CD4-positive, alpha-beta memory T cell (primary cell): ENCODE data around the gene ANO1. TPM values are rescaled to one million over a fixed set of nuclear protein-coding genes. Genes with fewer than 3 reads are reported as not detected.

Source experiments
- CTCF ChIA-PET: fragments of 350-600 bp; sonication (Branson Sonifier 250); formaldehyde crosslinking; loops from one replicate; lab custom pipeline; 2021; ENCODE audit warnings: inconsistent platforms; ENCODE audit not compliant: partially characterized antibody; lab: Charles Lee
- POLR2A ChIA-PET: fragments of 350-600 bp; sonication (Branson Sonifier 250); formaldehyde crosslinking; loops from one replicate; lab custom pipeline; 2021; ENCODE audit not compliant: partially characterized antibody; lab: Charles Lee
- DNase-seq, 5 donors: peaks; one replicate each; pipeline versions ENCODE4 v3.0.0 to v3.0.0-alpha.2; 2020 to 2022; ENCODE audit warnings: mixed read lengths in 1 of 5
- H3K27ac ChIP-seq: one replicate; pipeline ENCODE4 v1.7.0; 2013; ENCODE audit warnings: low read depth, low read length
- H3K27me3 ChIP-seq: 2 replicates; pipeline ENCODE4 v1.7.0; 2013; ENCODE audit warnings: mild to moderate bottlenecking, low read length, moderate library complexity; ENCODE audit not compliant: insufficient read depth
- H3K36me3 ChIP-seq: 2 replicates; pipeline ENCODE4 v1.7.0; 2013; ENCODE audit warnings: mild to moderate bottlenecking, low read length, moderate library complexity; ENCODE audit not compliant: insufficient read depth
- H3K4me1 ChIP-seq: 2 replicates; pipeline ENCODE4 v1.7.0; 2013; ENCODE audit warnings: mild to moderate bottlenecking, low read length, moderate library complexity; ENCODE audit not compliant: insufficient read depth
- H3K4me3 ChIP-seq, 2 donors: one replicate each; pipeline ENCODE4 v1.7.0; 2013; ENCODE audit warnings: low read length in 2 of 2, mild to moderate bottlenecking in 1 of 2
- H3K9me3 ChIP-seq, 2 donors: one replicate each; pipeline ENCODE4 v1.7.0; 2013; ENCODE audit warnings: low read length in 2 of 2, control low read depth in 1 of 2; ENCODE audit not compliant: control insufficient read depth in 1 of 2
- H3K27ac Mint-ChIP-seq, 7 donors: one replicate each; pipeline ENCODE4 v1.8.0; 2020 to 2021; ENCODE audit warnings: mixed read lengths in 7 of 7, mild to moderate bottlenecking in 6 of 7, inconsistent platforms in 3 of 7, moderate library complexity in 3 of 7
- H3K27me3 Mint-ChIP-seq, 2 donors: one replicate each; pipeline ENCODE4 v1.8.0; 2020 to 2021; ENCODE audit warnings: mixed read lengths in 2 of 2
- H3K36me3 Mint-ChIP-seq, 2 donors: one replicate each; pipeline ENCODE4 v1.8.0; 2020 to 2021; ENCODE audit warnings: mixed read lengths in 2 of 2, inconsistent platforms in 1 of 2, mild to moderate bottlenecking in 1 of 2
- H3K4me1 Mint-ChIP-seq, 4 donors: one replicate each; pipeline ENCODE4 v1.8.0; 2020 to 2021; ENCODE audit warnings: mixed read lengths in 4 of 4, mild to moderate bottlenecking in 1 of 4
- H3K4me3 Mint-ChIP-seq, 8 donors: one replicate each; pipeline ENCODE4 v1.8.0; 2020 to 2021; ENCODE audit warnings: mixed read lengths in 8 of 8, mild to moderate bottlenecking in 7 of 8, moderate library complexity in 6 of 8, inconsistent platforms in 3 of 8
- H3K9me3 Mint-ChIP-seq, 8 donors: one replicate each; pipeline ENCODE4 v1.8.0; 2020 to 2021; ENCODE audit warnings: mixed read lengths in 8 of 8, mild to moderate bottlenecking in 5 of 8, inconsistent platforms in 3 of 8, moderate library complexity in 1 of 8
- intact Hi-C: fragments of 100-400 bp; cut with micrococcal nuclease; formaldehyde crosslinking; loops from one replicate; pipeline ENCODE4 v1.15.1; 2023
- polyA plus RNA-seq, 2 donors: library from polyadenylated mRNA; unstranded; fragments of 300-500 nt; fragmentation: Illumina TruSeq; gene quantifications; one replicate each; pipeline ENCODE4 v1.2.3, GENCODE V29; 2021
- total RNA-seq, 2 experiments: library from RNA; stranded (reverse); gene quantifications; one replicate each; pipeline ENCODE4 v1.2.3, GENCODE V29; 2021

The ANO1 gene
- total and polyA plus RNA-seq, 4 experiments from 2014 or later, result not detected

- peaks cover 37 to 42% of the 10 kb centered on the region in 2 donors for H3K27me3 Mint-ChIP-seq
- intact Hi-C loops, result loop anchor here (10.0 kb wide), 1 partner anchor 117 kb away; no protein-coding TSS in a partner anchor
- H3K36me3 ChIP-seq, result no peaks in the 10 kb centered on the region
- no peak for DNase-seq
- ChIA-PET POLR2A (no interaction called here), CTCF (no interaction called here)
- H3K4me3 Mint-ChIP-seq, result no peak overlapping the region
- H3K27ac Mint-ChIP-seq, result no peak overlapping the region
- no peak overlapping the region for H3K4me3 ChIP-seq
- no peaks in the 10 kb centered on the region for H3K9me3 ChIP-seq
- H3K27ac ChIP-seq, result no peak overlapping the region
- peaks cover 8% of the 10 kb centered on the region for H3K27me3 ChIP-seq
- H3K4me1 Mint-ChIP-seq, result no peaks in the 10 kb centered on the region
- peaks cover 0 to 2% (median 0%) of the 10 kb centered on the region in 8 donors for H3K9me3 Mint-ChIP-seq
- H3K4me1 ChIP-seq, result no peaks in the 10 kb centered on the region
- no peaks in the 10 kb centered on the region for H3K36me3 Mint-ChIP-seq
These were observed 10.4 kb upstream of the ANO1 start for GRCh38 chr11:70067591-70068341.

DNA sequence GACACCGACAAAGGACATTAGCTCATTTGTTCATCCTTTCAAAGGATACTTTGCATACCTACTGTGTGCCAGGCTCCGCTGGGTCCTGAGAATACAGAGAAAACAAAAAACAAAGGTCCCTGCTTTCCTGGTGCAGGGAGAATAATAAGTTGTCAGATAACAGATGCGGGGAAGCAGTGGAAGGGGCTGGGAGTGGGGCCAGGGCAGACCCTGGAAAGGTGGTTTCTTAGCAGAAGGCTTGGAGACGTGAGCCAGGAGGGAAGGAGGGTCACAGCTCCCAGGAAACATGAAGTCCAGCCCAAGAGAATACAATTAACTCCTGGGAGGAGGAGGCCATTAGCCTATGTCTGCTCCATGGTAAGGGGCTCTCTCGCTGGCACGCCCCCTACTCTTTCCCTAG lies 9.8 kb upstream of the ANO1 start:
- Histone ChIP-seq H3K4me1 (no peaks in the 10 kb centered on the region), H3K9me3 (no peaks in the 10 kb centered on the region), H3K36me3 (no peaks in the 10 kb centered on the region), H3K27ac (no peak overlapping the region), H3K27me3 (peaks cover 12% of the 10 kb centered on the region), H3K4me3 (no peak overlapping the region)
- no peak overlapping the region for H3K4me3 Mint-ChIP-seq
- DNase-seq, result no peak
- peaks cover 38 to 45% of the 10 kb centered on the region in 2 donors for H3K27me3 Mint-ChIP-seq
- no peak overlapping the region for H3K27ac Mint-ChIP-seq
- no peaks in the 10 kb centered on the region for H3K36me3 Mint-ChIP-seq
- POLR2A ChIA-PET, result no interaction called here
- peaks cover 0 to 2% (median 0%) of the 10 kb centered on the region in 8 donors for H3K9me3 Mint-ChIP-seq
- intact Hi-C loops, result loop anchor here (10.0 kb wide), 1 partner anchor 116 kb away; no protein-coding TSS in a partner anchor
- H3K4me1 Mint-ChIP-seq, result no peaks in the 10 kb centered on the region
- CTCF ChIA-PET, result no interaction called here

DNA sequence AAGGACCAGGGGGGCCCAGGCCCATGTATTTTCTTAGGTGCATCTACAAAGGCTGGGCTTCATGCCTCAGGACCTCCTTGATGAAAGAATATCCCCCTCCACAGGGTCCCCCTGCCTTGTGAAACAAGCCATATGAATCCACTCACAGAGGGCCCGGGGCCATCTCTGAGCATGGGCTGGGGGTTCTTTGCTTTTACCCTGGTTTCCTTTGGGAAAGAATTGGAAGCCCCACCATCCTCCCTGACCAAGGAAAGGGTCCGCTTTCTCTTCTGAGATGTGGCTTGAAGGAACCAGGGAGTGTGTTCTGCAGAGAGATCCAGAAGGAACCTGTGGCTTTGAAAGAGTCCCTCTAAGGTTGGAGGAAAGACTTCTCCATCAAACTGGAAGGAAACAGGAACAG lies 9.2 kb upstream of the ANO1 start:
- H3K4me3 Mint-ChIP-seq, result no peak overlapping the region
- H3K4me3 ChIP-seq, result no peak overlapping the region
- H3K4me1 ChIP-seq, result no peaks in the 10 kb centered on the region
- H3K27me3 Mint-ChIP-seq, result peaks cover 39 to 49% of the 10 kb centered on the region in 2 donors
- H3K36me3 ChIP-seq, result no peaks in the 10 kb centered on the region
- ChIA-PET POLR2A (no interaction called here), CTCF (no interaction called here)
- no peak for DNase-seq
- H3K27ac ChIP-seq, result no peak overlapping the region
- H3K9me3 ChIP-seq, result no peaks in the 10 kb centered on the region
- H3K36me3 Mint-ChIP-seq, result no peaks in the 10 kb centered on the region
- no peaks in the 10 kb centered on the region for H3K4me1 Mint-ChIP-seq
- H3K27me3 ChIP-seq, result peaks cover 14% of the 10 kb centered on the region
- H3K9me3 Mint-ChIP-seq, result peaks cover 0 to 2% (median 0%) of the 10 kb centered on the region in 8 donors
- H3K27ac Mint-ChIP-seq, result no peak overlapping the region
- intact Hi-C loops, result loop anchor here (10.0 kb wide), 1 partner anchor 116 kb away; no protein-coding TSS in a partner anchor

- H3K4me3 Mint-ChIP-seq, result no peak overlapping the region
- Histone ChIP-seq H3K4me1 (no peaks in the 10 kb centered on the region), H3K27me3 (peaks cover 14% of the 10 kb centered on the region), H3K9me3 (no peaks in the 10 kb centered on the region), H3K4me3 (no peak overlapping the region), H3K36me3 (no peaks in the 10 kb centered on the region), H3K27ac (no peak overlapping the region)
- ChIA-PET POLR2A (no interaction called here), CTCF (no interaction called here)
- H3K27ac Mint-ChIP-seq, result no peak overlapping the region
- H3K27me3 Mint-ChIP-seq, result peaks cover 46 to 56% of the 10 kb centered on the region in 2 donors
- no peaks in the 10 kb centered on the region for H3K4me1 Mint-ChIP-seq
- intact Hi-C loops, result no loop called here
- H3K9me3 Mint-ChIP-seq, result peaks cover 0 to 2% (median 0%) of the 10 kb centered on the region in 8 donors
- no peak for DNase-seq
- no peaks in the 10 kb centered on the region for H3K36me3 Mint-ChIP-seq
These were observed 7.4 kb upstream of the ANO1 start for GRCh38 chr11:70070706-70071105.

DNA sequence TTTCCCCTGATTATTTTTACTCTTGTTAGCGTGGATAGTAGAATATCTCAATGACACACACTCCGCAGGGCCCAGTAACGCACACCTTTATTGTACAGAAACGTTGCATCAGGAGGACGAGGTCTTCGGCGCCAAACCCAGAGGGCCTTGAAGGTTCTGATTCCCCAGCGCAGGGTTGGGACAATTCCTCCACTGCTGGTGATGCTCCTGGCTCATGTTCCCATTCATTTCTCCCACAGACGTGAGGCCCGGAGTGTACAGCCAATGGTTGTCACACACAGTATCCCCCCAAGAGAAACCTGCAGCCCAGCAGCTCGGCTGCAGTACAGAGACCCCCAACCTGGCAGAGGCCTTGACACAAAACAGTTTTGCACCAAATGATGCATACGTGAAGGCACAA lies 6.1 kb upstream of the ANO1 start:
- intact Hi-C loops, result no loop called here
- H3K27me3 Mint-ChIP-seq, result peaks cover 50 to 60% of the 10 kb centered on the region in 2 donors
- no peak overlapping the region for H3K4me3 Mint-ChIP-seq

DNA sequence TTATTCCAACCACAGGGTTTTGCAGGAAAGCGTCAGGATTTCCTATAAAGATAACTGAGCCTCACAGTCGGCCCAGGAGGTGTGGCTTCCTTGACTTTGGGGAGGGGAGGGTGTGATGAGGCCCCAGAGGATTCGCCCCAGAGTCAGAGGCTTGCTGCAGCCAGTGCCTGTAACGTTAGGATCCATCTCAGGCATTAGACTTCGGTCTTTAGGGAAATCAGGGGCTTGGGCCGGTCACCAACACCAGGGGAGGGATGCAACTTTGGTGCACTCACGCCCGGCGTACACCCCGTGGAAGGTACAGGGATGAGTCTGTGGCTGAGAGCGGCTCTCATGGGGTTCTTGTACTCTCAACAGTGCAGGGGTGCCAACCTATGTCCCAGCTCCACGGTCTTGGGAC lies 5.7 kb upstream of the ANO1 start:
- CTCF ChIA-PET, result no interaction called here
- Mint-ChIP-seq H3K27me3 (peaks cover 52 to 64% of the 10 kb centered on the region in 2 donors), H3K27ac (no peak overlapping the region), H3K4me3 (no peak overlapping the region), H3K36me3 (no peaks in the 10 kb centered on the region), H3K4me1 (no peaks in the 10 kb centered on the region), H3K9me3 (peaks cover 0 to 2% (median 0%) of the 10 kb centered on the region in 8 donors)
- Histone ChIP-seq H3K4me1 (no peaks in the 10 kb centered on the region), H3K27ac (no peak overlapping the region), H3K27me3 (peaks cover 14% of the 10 kb centered on the region), H3K36me3 (no peaks in the 10 kb centered on the region), H3K9me3 (no peaks in the 10 kb centered on the region), H3K4me3 (no peak overlapping the region)
- POLR2A ChIA-PET, result no interaction called here
- intact Hi-C loops, result no loop called here
- DNase-seq, result no peak

More for the DNA sequence above, 6.1 kb upstream of the ANO1 start:
- no peaks in the 10 kb centered on the region for H3K9me3 ChIP-seq
- Mint-ChIP-seq H3K4me1 (no peaks in the 10 kb centered on the region), H3K27ac (no peak overlapping the region), H3K36me3 (no peaks in the 10 kb centered on the region), H3K9me3 (peaks cover 0 to 2% (median 0%) of the 10 kb centered on the region in 8 donors)
- H3K4me1 ChIP-seq, result no peaks in the 10 kb centered on the region
- no peaks in the 10 kb centered on the region for H3K36me3 ChIP-seq
- H3K4me3 ChIP-seq, result no peak overlapping the region
- H3K27me3 ChIP-seq, result peaks cover 14% of the 10 kb centered on the region
- no peak overlapping the region for H3K27ac ChIP-seq
- ChIA-PET CTCF (no interaction called here), POLR2A (no interaction called here)
- DNase-seq, result no peak

GRCh38 chr11:70072861-70073755 lies 5.0 kb upstream of the ANO1 start:
- H3K36me3 Mint-ChIP-seq, result no peaks in the 10 kb centered on the region
- Histone ChIP-seq H3K27me3 (peaks cover 14% of the 10 kb centered on the region), H3K27ac (no peak overlapping the region), H3K36me3 (no peaks in the 10 kb centered on the region), H3K9me3 (no peaks in the 10 kb centered on the region), H3K4me1 (no peaks in the 10 kb centered on the region), H3K4me3 (no peak overlapping the region)
- H3K4me1 Mint-ChIP-seq, result no peaks in the 10 kb centered on the region
- DNase-seq, result no peak
- POLR2A ChIA-PET, result no interaction called here
- CTCF ChIA-PET, result interaction anchor here (0.6 kb wide), 1 partner anchor 85 kb away, joined by 3 read pairs; no protein-coding TSS in a partner anchor
- intact Hi-C loops, result no loop called here
- no peak overlapping the region for H3K4me3 Mint-ChIP-seq
- H3K27ac Mint-ChIP-seq, result no peak overlapping the region
- H3K9me3 Mint-ChIP-seq, result peaks cover 0 to 2% (median 0%) of the 10 kb centered on the region in 8 donors
- peaks cover 51 to 64% of the 10 kb centered on the region in 2 donors for H3K27me3 Mint-ChIP-seq
